Esophagus muscularis mucosa (tissue), 4 donors: Measurements from ENCODE around the gene FRMD4A.

Experiments
- CTCF ChIP-seq, 3 experiments: fragments of 200-600 bp in 2 of 3; fragments of 450-650 bp in 1 of 3; sonication (generic) in 2 of 3; IDR thresholded peaks; one replicate each; pipeline ENCODE4 v1.5.1; 2017 to 2019; ENCODE audit warnings: antibody characterized with exemption in 3 of 3, mild to moderate bottlenecking in 2 of 3, moderate library complexity in 1 of 3
- EP300 ChIP-seq: sonication (generic); formaldehyde crosslinking; IDR thresholded peaks from one replicate; pipeline ENCODE4 v1.6.1; 2017; ENCODE audit warnings: antibody characterized with exemption
- POLR2A ChIP-seq: fragments of 450-650 bp; IDR thresholded peaks from one replicate; pipeline ENCODE4 v1.6.1; 2017; ENCODE audit warnings: antibody characterized with exemption, moderate library complexity, mild to moderate bottlenecking, low read depth
- POLR2AphosphoS5 ChIP-seq, 2 donors: sonication (generic); formaldehyde crosslinking; IDR thresholded peaks; one replicate each; pipeline ENCODE4 v1.6.1; 2017; ENCODE audit warnings: antibody characterized with exemption in 2 of 2

GRCh38 chr10:14312014-14312413 lies 18.7 kb downstream of the FRMD4A start:
- TF ChIP-seq POLR2A (no peak), CTCF (IDR thresholded peaks at IDR 0.05) (no peak), POLR2AphosphoS5 (IDR thresholded peaks at IDR 0.05) (no peak), EP300 (no peak)
